Measurements from ENCODE around the gene CDCA3. TPM values are rescaled to one million over a fixed set of nuclear protein-coding genes. Genes with fewer than 3 reads are reported as not detected.

The CDCA3 gene
- total RNA-seq, 1 experiment from 2014 or later, result 92.0 TPM

- no TSS peak for BruUV-seq (replicated peaks)
- ChIA-PET CTCF (no interaction called here), POLR2A (ENCODE audit: unreplicated experiment) (no interaction called here)
- H4K20me1 ChIP-seq (ENCODE audit: low read length), result no peaks in the 10 kb centered on the region
- ATAC-seq (no peak), DNase-seq (no peak)
- intact Hi-C loops (cut with micrococcal nuclease), result no loop called here
- H3F3A ChIP-seq (ENCODE audit: low read length, unreplicated experiment), result no peaks in the 10 kb centered on the region
- no peaks in the 10 kb centered on the region for H3K9me2 ChIP-seq (replicated peaks; ENCODE audit: low read length)
- no peak for TF ChIP-seq EZH2 (IDR thresholded peaks at IDR 0.05; ENCODE audit: low read length, unreplicated experiment)
- TF ChIP-seq CTCF (conservative IDR thresholded peaks at IDR 0.05; ENCODE audit: low read depth, low read length), result no peak
- no peaks in the 10 kb centered on the region for H3K4me1 ChIP-seq (ENCODE audit: insufficient read depth, low read length)
- no peaks in the 10 kb centered on the region for H3K9me3 ChIP-seq (ENCODE audit: low read length)
- no peaks in the 10 kb centered on the region for H3K27me3 ChIP-seq (ENCODE audit: low read length)
- H3K9ac ChIP-seq (ENCODE audit: low read length), result no peak overlapping the region
- no peaks in the 10 kb centered on the region for H3K79me2 ChIP-seq (ENCODE audit: low read length)
- no peak overlapping the region for H3K4me3 ChIP-seq (ENCODE audit: low read length)
- no peak overlapping the region for H3K4me2 ChIP-seq (ENCODE audit: low read length)
- no peak overlapping the region for H2AFZ ChIP-seq (ENCODE audit: low read length)
- H3K27ac ChIP-seq (ENCODE audit: low read length), result no peak overlapping the region
- H3K36me3 ChIP-seq (ENCODE audit: low read depth, low read length), result peaks cover 30% of the 10 kb centered on the region
These were observed 9.9 kb upstream of the CDCA3 start for GRCh38 chr12:6860942-6861341.

GRCh38 chr12:6860116-6860515 lies 9.0 kb upstream of the CDCA3 start:
- intact Hi-C loops (cut with micrococcal nuclease), result no loop called here
- no peak for DNase-seq

GRCh38 chr12:6858799-6859198 lies 7.7 kb upstream of the CDCA3 start:
- ChIA-PET CTCF (no interaction called here), POLR2A (ENCODE audit: unreplicated experiment) (interaction anchor here (0.6 kb wide), 2 partner anchors 8 to 46 kb away, joined by 3 to 4 read pairs; partner anchors contain the start of gene LRRC23)
- TF ChIP-seq EZH2 (IDR thresholded peaks at IDR 0.05; ENCODE audit: low read length, unreplicated experiment) (no peak), EZH2phosphoT487 (IDR thresholded peaks at IDR 0.05; ENCODE audit: borderline replicate concordance, low read length) (no peak)
- H3K4me1 ChIP-seq (ENCODE audit: insufficient read depth, low read length), result peaks cover 4% of the 10 kb centered on the region
- H2AFZ ChIP-seq (ENCODE audit: low read length), result no peak overlapping the region
- H3F3A ChIP-seq (ENCODE audit: low read length, unreplicated experiment), result no peaks in the 10 kb centered on the region
- peaks cover 38% of the 10 kb centered on the region for H3K36me3 ChIP-seq (ENCODE audit: low read depth, low read length)
- intact Hi-C loops (cut with micrococcal nuclease), result no loop called here
- H3K9ac ChIP-seq (ENCODE audit: low read length), result no peak overlapping the region
- ATAC-seq (no peak), DNase-seq (no peak)
- no peaks in the 10 kb centered on the region for H4K20me1 ChIP-seq (ENCODE audit: low read length)
- no TSS peak for BruUV-seq (replicated peaks)
- no peaks in the 10 kb centered on the region for H3K9me2 ChIP-seq (replicated peaks; ENCODE audit: low read length)
- H3K27me3 ChIP-seq (ENCODE audit: low read length), result no peaks in the 10 kb centered on the region
- no peaks in the 10 kb centered on the region for H3K9me3 ChIP-seq (ENCODE audit: low read length)
- H3K27ac ChIP-seq (ENCODE audit: low read length), result no peak overlapping the region
- no peak overlapping the region for H3K4me2 ChIP-seq (ENCODE audit: low read length)
- no peak overlapping the region for H3K4me3 ChIP-seq (ENCODE audit: low read length)
- peaks cover 20% of the 10 kb centered on the region for H3K79me2 ChIP-seq (ENCODE audit: low read length)

More at GRCh38 chr12:6860116-6860515, 9.0 kb upstream of the CDCA3 start:
- Histone ChIP-seq H3K79me2 (ENCODE audit: low read length) (peaks cover 6% of the 10 kb centered on the region), H3K4me1 (ENCODE audit: insufficient read depth, low read length) (no peaks in the 10 kb centered on the region), H3K4me3 (ENCODE audit: low read length) (no peak overlapping the region), H3K9ac (ENCODE audit: low read length) (no peak overlapping the region), H3K9me3 (ENCODE audit: low read length) (no peaks in the 10 kb centered on the region), H3K27ac (ENCODE audit: low read length) (no peak overlapping the region), H3K36me3 (ENCODE audit: low read depth, low read length) (peaks cover 34% of the 10 kb centered on the region), H3K27me3 (ENCODE audit: low read length) (no peaks in the 10 kb centered on the region), H2AFZ (ENCODE audit: low read length) (no peak overlapping the region), H3K9me2 (replicated peaks; ENCODE audit: low read length) (no peaks in the 10 kb centered on the region), H4K20me1 (ENCODE audit: low read length) (no peaks in the 10 kb centered on the region), H3F3A (ENCODE audit: low read length, unreplicated experiment) (no peaks in the 10 kb centered on the region), H3K4me2 (ENCODE audit: low read length) (no peak overlapping the region)
- no peak for TF ChIP-seq EZH2phosphoT487 (IDR thresholded peaks at IDR 0.05; ENCODE audit: borderline replicate concordance, low read length)
- no peak for TF ChIP-seq EZH2 (IDR thresholded peaks at IDR 0.05; ENCODE audit: low read length, unreplicated experiment)
- no peak for TF ChIP-seq CTCF (conservative IDR thresholded peaks at IDR 0.05; ENCODE audit: low read depth, low read length)
- CTCF ChIA-PET, result no interaction called here
- POLR2A ChIA-PET (ENCODE audit: unreplicated experiment), result no interaction called here
- no TSS peak for BruUV-seq (replicated peaks)
- no peak for ATAC-seq

Data from PC-3 (cell line).